ENCODE results near the gene MYMK. TPM values are rescaled to one million over a fixed set of nuclear protein-coding genes. Genes with fewer than 3 reads are reported as not detected.

Gene MYMK
- total and polyA plus RNA-seq, 2 of the 8 experiments (the other 6 are each of a cell fraction or from before 2014, with no cell fraction given) = not detected

- Histone ChIP-seq H4K5ac (ENCODE audit: insufficient read length, low read depth, low read length) (no peak overlapping the region), H3K79me2 (ENCODE audit: control insufficient read depth in 1 of 2, insufficient read depth in 2 of 2, low read length in 2 of 2) (no peaks in the 10 kb centered on the region), H4K8ac (ENCODE audit: extremely low read depth, insufficient read depth, low read length) (no peak overlapping the region), H3K4ac (replicated peaks; ENCODE audit: insufficient read length, low read depth, low read length) (no peak overlapping the region), H3K79me1 (ENCODE audit: low read depth, low read length) (no peaks in the 10 kb centered on the region), H3K18ac (ENCODE audit: extremely low read depth, low read length) (no peak overlapping the region), H2BK20ac (ENCODE audit: low read length) (no peak overlapping the region), H2AFZ (ENCODE audit: low read length) (no peak overlapping the region), H4K91ac (replicated peaks; ENCODE audit: insufficient read length, low read length) (no peak overlapping the region), H2BK15ac (ENCODE audit: low read length) (peak overlapping the region; percentile 40; the same call in 1 of the 2 replicates), H3K9ac (replicated peaks in 1 of 4; ENCODE audit: extremely low read depth in 1 of 4, low read depth in 3 of 4, low read length in 3 of 4) (no peak overlapping the region), H3K56ac (replicated peaks; ENCODE audit: insufficient read length, low read depth, low read length) (no peak overlapping the region), H3K23me2 (ENCODE audit: low read depth, low read length) (peaks cover 10% of the 10 kb centered on the region), H3K23ac (ENCODE audit: insufficient read length) (no peak overlapping the region), H3K14ac (ENCODE audit: insufficient read length) (no peak overlapping the region), H3K27me3 (replicated peaks in 1 of 4; ENCODE audit: control insufficient read depth in 3 of 4, extremely low read depth in 1 of 4, insufficient read depth in 3 of 4, low read length in 3 of 4) (peaks cover 0 to 2% (median 0%) of the 10 kb centered on the region in 4 experiments; a peak in 2 of 7 replicates), H2BK120ac (replicated peaks; ENCODE audit: low read depth, low read length) (no peak overlapping the region), H2BK12ac (ENCODE audit: low read depth, low read length) (no peak overlapping the region; the same call in 1 of the 2 replicates), H3K27ac (ENCODE audit: low read depth, low read length) (no peak overlapping the region), H3K4me3 (ENCODE audit: extremely low read depth in 1 of 4, insufficient read depth in 2 of 4, low read depth in 3 of 4, low read length in 4 of 4) (no peak overlapping the region), H3K4me2 (ENCODE audit: insufficient read depth in 1 of 2, low read depth in 2 of 2, low read length in 2 of 2) (no peak overlapping the region), H3K9me3 (ENCODE audit: insufficient read depth in 2 of 2, low read depth in 1 of 2, low read length in 1 of 2) (peaks cover 0 to 3% of the 10 kb centered on the region in 2 experiments; a peak in 1 of 4 replicates), H3K4me1 (replicated peaks in 1 of 4; ENCODE audit: control insufficient read depth in 3 of 4, insufficient read depth in 4 of 4, low read length in 3 of 4) (peaks cover 0 to 15% (median 12%) of the 10 kb centered on the region in 4 experiments; a peak in 6 of 7 replicates), H2AK5ac (ENCODE audit: low read depth, low read length) (no peak overlapping the region), H2BK5ac (ENCODE audit: low read depth, low read length) (no peak overlapping the region), H3K36me3 (ENCODE audit: control insufficient read depth in 2 of 4, insufficient read depth in 4 of 4, low read length in 3 of 4) (no peaks in the 10 kb centered on the region; a peak in 1 of 8 replicates), H4K20me1 (replicated peaks in 1 of 2; ENCODE audit: control insufficient read depth in 1 of 2, insufficient read depth in 2 of 2, low read length in 2 of 2) (peaks cover 0 to 7% of the 10 kb centered on the region in 2 experiments)
- ChIA-PET CTCF (ENCODE audit: partially characterized antibody) (no interaction called here), POLR2A (ENCODE audit: partially characterized antibody) (no interaction called here)
- 95% methylated on average over 8 of the region's 8 CpGs; no CpG with 5 or more reads in 1 of the 2 experiments for WGBS, 2 experiments (ENCODE audit: extremely low coverage in 1 of 2, insufficient coverage in 1 of 2, insufficient read length in 1 of 2, insufficient replicate concordance in 2 of 2, low coverage in 1 of 2, low lambda C conversion rate in 2 of 2, missing lambda C conversion rate in 1 of 2)
- no peak for FAIRE-seq
- no peak for DNase-seq (ENCODE audit: low read depth in 1 of 2, low spot score in 2 of 2)
- TF ChIP-seq ASH2L (IDR thresholded peaks at IDR 0.05; ENCODE audit: low read length) = no peak
- TF ChIP-seq CTCF (IDR thresholded peaks at IDR 0.05; ENCODE audit: control extremely low read depth in 1 of 3, insufficient read depth in 1 of 3, low read depth in 1 of 3, low read length in 3 of 3) = no peak
- no peak for TF ChIP-seq JUND (IDR thresholded peaks at IDR 0.05; ENCODE audit: low read length)
- no peak for TF ChIP-seq MAFK (IDR thresholded peaks at IDR 0.05; ENCODE audit: low read depth, low read length)
- no peak for TF ChIP-seq E2F6 (IDR thresholded peaks at IDR 0.05)
- TF ChIP-seq YY1 (IDR thresholded peaks at IDR 0.05; ENCODE audit: low read depth, low read length) = no peak
- TF ChIP-seq GTF2F1 (IDR thresholded peaks at IDR 0.05; ENCODE audit: borderline replicate concordance, low read depth, low read length) = no peak
- TF ChIP-seq CHD2 (IDR thresholded peaks at IDR 0.05; ENCODE audit: low read length) = no peak
- TF ChIP-seq ATF2 (IDR thresholded peaks at IDR 0.05; ENCODE audit: low read length) = no peak
Measured at GRCh38 chr9:133508046-133508445, 16.7 kb downstream of the MYMK start.
